ENCODE results near the gene SQOR. TPM values are rescaled to one million over a fixed set of nuclear protein-coding genes. Genes with fewer than 3 reads are reported as not detected.

SQOR gene
- total RNA-seq, 4 donors from 2014 or later: 39.3 to 56.0 (median 52.7) TPM

- DNase-seq (ENCODE audit: low spot score in 2 of 2): no peak
- H3K4me3 ChIP-seq (ENCODE audit: low read depth, poor library complexity, severe bottlenecking): no peak overlapping the region
- TF ChIP-seq POLR2A (IDR thresholded peaks at IDR 0.05) (no peak), CTCF (IDR thresholded peaks at IDR 0.05) (no peak)
- WGBS, 2 donors: 68 to 76% methylated on average over 3 of the region's 3 CpGs
- intact Hi-C loops (cut with DNase I; ENCODE audit: low total_unique reads): no loop called here
Measured at GRCh38 chr15:45674677-45675076, 39.8 kb downstream of the SQOR start.

- 93 to 95% methylated on average over 7 of the region's 7 CpGs for WGBS, 2 donors
- H3K4me3 ChIP-seq (ENCODE audit: low read depth, poor library complexity, severe bottlenecking): no peak overlapping the region
- intact Hi-C loops (cut with DNase I; ENCODE audit: low total_unique reads): no loop called here
- DNase-seq (ENCODE audit: low spot score in 2 of 2): peak in 1 of 2 donors; percentile 58
- TF ChIP-seq POLR2A (IDR thresholded peaks at IDR 0.05) (no peak), CTCF (IDR thresholded peaks at IDR 0.05) (no peak)
Measured at GRCh38 chr15:45677797-45678196, 43.0 kb downstream of the SQOR start.

- TF ChIP-seq CTCF (IDR thresholded peaks at IDR 0.05) (no peak), POLR2A (IDR thresholded peaks at IDR 0.05) (no peak)
- WGBS, 2 donors: 90 to 96% methylated on average over 4 of the region's 4 CpGs
- DNase-seq (ENCODE audit: low spot score in 2 of 2): no peak
- intact Hi-C loops (cut with DNase I; ENCODE audit: low total_unique reads): no loop called here
- H3K4me3 ChIP-seq (ENCODE audit: low read depth, poor library complexity, severe bottlenecking): no peak overlapping the region
Measured at GRCh38 chr15:45678459-45679178, 43.8 kb downstream of the SQOR start.

DNA sequence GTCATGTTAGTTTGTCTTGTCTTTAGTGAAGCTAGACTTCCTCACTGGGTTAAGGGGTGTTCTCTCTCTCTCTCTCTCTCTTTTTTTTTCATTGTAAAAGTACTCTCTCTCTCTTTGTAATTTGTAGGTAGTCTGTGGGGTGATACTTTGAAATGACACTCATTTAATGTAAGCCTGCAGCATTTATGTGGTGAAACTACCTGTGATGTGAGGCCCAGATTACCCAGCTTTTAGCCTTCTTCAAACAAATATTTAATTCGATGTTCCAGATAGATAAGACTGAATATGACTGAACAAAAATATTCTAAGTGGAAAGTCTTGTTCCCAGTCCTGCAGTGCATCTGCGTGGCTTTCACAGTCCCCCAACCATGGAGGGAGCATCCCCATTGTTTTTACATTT, 49.7 kb downstream of the SQOR start:
- intact Hi-C loops (cut with DNase I; ENCODE audit: low total_unique reads): no loop called here
- TF ChIP-seq CTCF (IDR thresholded peaks at IDR 0.05) (no peak), POLR2A (IDR thresholded peaks at IDR 0.05) (no peak)
- WGBS, 2 donors: 63 to 68% methylated on average over 2 of the region's 2 CpGs
- no peak for DNase-seq (ENCODE audit: low spot score in 2 of 2)
- H3K4me3 ChIP-seq (ENCODE audit: low read depth, poor library complexity, severe bottlenecking): no peak overlapping the region

DNA sequence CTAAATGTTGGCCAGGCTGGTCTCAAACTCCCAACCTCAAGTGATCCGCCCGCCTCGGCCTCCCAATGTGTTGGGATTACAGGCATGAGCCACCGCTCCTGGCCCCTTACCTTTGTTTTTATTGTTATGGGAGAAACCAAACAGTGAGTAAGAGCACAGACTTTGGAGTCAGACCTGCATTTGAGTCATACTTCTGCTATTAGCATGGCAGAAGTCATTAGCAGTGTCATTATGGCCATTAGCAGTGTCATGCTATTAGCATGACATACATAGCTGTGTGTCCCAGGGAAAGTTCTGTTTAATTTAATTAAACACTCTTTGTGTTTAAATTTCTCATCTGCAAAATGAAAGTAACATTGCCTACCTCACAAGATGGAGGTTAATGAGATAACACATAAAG, 54.8 kb downstream of the SQOR start:
- DNase-seq (ENCODE audit: low spot score in 2 of 2): no peak
- TF ChIP-seq POLR2A (IDR thresholded peaks at IDR 0.05): no peak
- no peak for TF ChIP-seq CTCF (IDR thresholded peaks at IDR 0.05)
- intact Hi-C loops (cut with DNase I; ENCODE audit: low total_unique reads): no loop called here
- WGBS, 2 donors: 98% methylated on average over 4 of the region's 4 CpGs
- H3K4me3 ChIP-seq (ENCODE audit: low read depth, poor library complexity, severe bottlenecking): no peak overlapping the region
